ENCODE measurements around the gene STX3.

DNA sequence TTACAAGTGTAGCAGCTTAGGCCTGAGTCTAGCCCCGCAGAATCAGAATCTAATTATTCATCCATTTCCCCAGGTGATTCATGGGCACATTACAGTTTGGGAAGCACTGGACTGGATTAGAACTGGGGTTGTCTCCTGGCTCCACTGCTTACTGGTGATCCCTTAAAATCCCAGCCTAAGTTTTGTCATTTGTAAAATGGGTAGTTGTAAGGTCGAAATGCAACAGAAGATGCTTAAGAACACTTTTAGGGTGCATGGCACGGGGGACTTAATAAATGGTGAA lies 1.3 kb downstream of the STX3 start:
- TF ChIP-seq CTCF (IDR thresholded peaks at IDR 0.05) (no peak), POLR2AphosphoS5 (IDR thresholded peaks at IDR 0.05) (no peak), POLR2A (IDR thresholded peaks at IDR 0.05) (no peak)

All from prostate gland (tissue), 2 donors.